HCT116 (cell line): Measurements from ENCODE around the gene ROCK2.

Experiments used
- CTCF ChIP-seq, 3 experiments: fragments of 200-600 bp in 1 of 3; sonication (generic) in 1 of 3; IDR thresholded peaks in 2 of 3; conservative IDR thresholded peaks in 1 of 3; 2 replicates each; pipeline ENCODE4 v1.5.1; 2012 to 2017; ENCODE audit warnings: low read depth in 2 of 3, low read length in 2 of 3, antibody characterized with exemption in 1 of 3, borderline replicate concordance in 1 of 3, control low read depth in 1 of 3, mild to moderate bottlenecking in 1 of 3, mixed read lengths in 1 of 3, mixed run types in 1 of 3, moderate library complexity in 1 of 3; ENCODE audit not compliant: insufficient read depth in 1 of 3
- MAX ChIP-seq: IDR thresholded peaks from 2 replicates; pipeline ENCODE4 v1.6.1; 2012
- POLR2A ChIP-seq: IDR thresholded peaks from 2 replicates; pipeline ENCODE4 v1.7.0; 2011; ENCODE audit warnings: borderline replicate concordance; ENCODE audit not compliant: insufficient read depth, insufficient read length; ENCODE audit errors: extremely low read depth
- SIN3A ChIP-seq: IDR thresholded peaks from 2 replicates; pipeline ENCODE4 v1.6.1; 2012; ENCODE audit warnings: low read depth
- ZBTB33 ChIP-seq: IDR thresholded peaks from 2 replicates; pipeline ENCODE4 v1.6.1; 2011; ENCODE audit warnings: mild to moderate bottlenecking, low read length, moderate library complexity; ENCODE audit not compliant: insufficient replicate concordance; ENCODE audit errors: extremely low read depth
- ZNF274 ChIP-seq: fragments of 200-500 bp; sonication (Bioruptor generic); IDR thresholded peaks from 2 replicates; pipeline ENCODE4 v1.6.1; 2014; ENCODE audit warnings: mild to moderate bottlenecking, low read depth, low read length, inconsistent platforms

GRCh38 chr2:11311543-11311942 lies 32.9 kb downstream of the ROCK2 start:
- TF ChIP-seq ZBTB33, result no peak
- no peak for TF ChIP-seq POLR2A
- no peak for TF ChIP-seq CTCF (IDR thresholded peaks at IDR 0.05 in 2 of 3, conservative IDR thresholded peaks at IDR 0.05 in 1 of 3; ENCODE audit: borderline replicate concordance in 1 of 3, insufficient read depth in 1 of 3, low read depth in 2 of 3, low read length in 2 of 3)
- TF ChIP-seq ZNF274, result no peak
- TF ChIP-seq SIN3A, result no peak
- TF ChIP-seq MAX, result no peak
